Astrocyte (in vitro differentiated cells and primary cell): ENCODE results near the gene SSTR5.

ENCODE experiments used
- CTCF ChIP-seq: IDR thresholded peaks from 2 replicates; pipeline ENCODE4 v1.5.1; 2011; ENCODE audit warnings: low read depth, mild to moderate bottlenecking, inconsistent platforms, low read length, moderate library complexity; ENCODE audit not compliant: insufficient read depth
- EZH2 ChIP-seq: IDR thresholded peaks from 2 replicates; pipeline ENCODE4 v1.6.1; 2012; ENCODE audit warnings: mild to moderate bottlenecking, low read length, inconsistent platforms; ENCODE audit not compliant: insufficient read depth

GRCh38 chr16:1089822-1090619, 17.5 kb downstream of the SSTR5 start:
- TF ChIP-seq CTCF (no peak), EZH2 (no peak)
